Measurements from ENCODE around the gene GLRA3. TPM values are rescaled to one million over a fixed set of nuclear protein-coding genes. Genes with fewer than 3 reads are reported as not detected.

GLRA3 gene
- total and polyA plus RNA-seq, 2 of the 8 experiments (the other 6 are each of a cell fraction or from before 2014, with no cell fraction given), result 0.02 TPM; not detected in 1

GRCh38 chr4:174665799-174666198, 163.2 kb downstream of the GLRA3 start (continued):
- TF ChIP-seq ATF3 (IDR thresholded peaks at IDR 0.05; ENCODE audit: insufficient read depth, low read depth, low read length) (no peak), CREB1 (IDR thresholded peaks at IDR 0.05) (no peak)

All from H1 (cell line).